ENCODE results near the gene TMEM45B.
A peak's percentile ranks its signal among the peaks of the same experiment; 100 is the strongest.
"Not testable (repeated sequence)": the region's sequence is repeated elsewhere in the genome, so short reads cannot be mapped to it uniquely, and the experiment has no call there.

The TMEM45B gene

GRCh38 chr11:129865701-129866100, 50.1 kb downstream of the TMEM45B start:
- ChIA-PET CTCF (no interaction called here), POLR2A (no interaction called here)
- TF ChIP-seq FOXA1 (IDR thresholded peaks at IDR 0.05) = no peak
- no peak for TF ChIP-seq FOXM1 (IDR thresholded peaks at IDR 0.05; ENCODE audit: borderline replicate concordance)
- TF ChIP-seq ARNT (IDR thresholded peaks at IDR 0.05) = no peak
- DNase-seq (ENCODE audit: extremely low spot score) = no peak

GRCh38 chr11:129866311-129866710, 50.7 kb downstream of the TMEM45B start:
- DNase-seq (ENCODE audit: extremely low spot score) = no peak
- ChIA-PET POLR2A (no interaction called here), CTCF (no interaction called here)
- TF ChIP-seq NFRKB (IDR thresholded peaks at IDR 0.05) (no peak), ZNF384 (IDR thresholded peaks at IDR 0.05) (no peak), SUZ12 (IDR thresholded peaks at IDR 0.05) (no peak), L3MBTL2 (conservative IDR thresholded peaks at IDR 0.05) (no peak)

- CTCF ChIA-PET; DNase-seq (ENCODE audit: extremely low spot score); POLR2A ChIA-PET: not testable (repeated sequence)
Measured at GRCh38 chr11:129868626-129869025, 53.0 kb downstream of the TMEM45B start.

- TF ChIP-seq SP1 (IDR thresholded peaks at IDR 0.05) (no peak), FOXA1 (IDR thresholded peaks at IDR 0.05) (no peak), TARDBP (IDR thresholded peaks at IDR 0.05) (no peak), L3MBTL2 (conservative IDR thresholded peaks at IDR 0.05) (no peak), NFRKB (IDR thresholded peaks at IDR 0.05) (no peak), SUZ12 (IDR thresholded peaks at IDR 0.05) (no peak), BHLHE40 (IDR thresholded peaks at IDR 0.05; ENCODE audit: borderline replicate concordance) (no peak), ARNT (IDR thresholded peaks at IDR 0.05) (no peak), HDGF (IDR thresholded peaks at IDR 0.05; ENCODE audit: borderline replicate concordance) (no peak), ELF4 (IDR thresholded peaks at IDR 0.05) (no peak), FOXK2 (IDR thresholded peaks at IDR 0.05) (no peak), CTBP1 (IDR thresholded peaks at IDR 0.05; ENCODE audit: borderline replicate concordance) (no peak), ZNF384 (IDR thresholded peaks at IDR 0.05) (no peak), LEF1 (IDR thresholded peaks at IDR 0.05; ENCODE audit: borderline replicate concordance) (no peak)
- DNase-seq (ENCODE audit: extremely low spot score) = no peak
- POLR2A ChIA-PET = no interaction called here
- CTCF ChIA-PET = no interaction called here
Measured at GRCh38 chr11:129871914-129872313, 56.3 kb downstream of the TMEM45B start.

- TF ChIP-seq ELF4 (IDR thresholded peaks at IDR 0.05) (no peak), HDGF (IDR thresholded peaks at IDR 0.05; ENCODE audit: borderline replicate concordance) (no peak), SP1 (IDR thresholded peaks at IDR 0.05) (no peak), TARDBP (IDR thresholded peaks at IDR 0.05) (no peak), FOXA1 (IDR thresholded peaks at IDR 0.05) (no peak), L3MBTL2 (conservative IDR thresholded peaks at IDR 0.05) (no peak), CTBP1 (IDR thresholded peaks at IDR 0.05; ENCODE audit: borderline replicate concordance) (no peak), PKNOX1 (IDR thresholded peaks at IDR 0.05) (no peak), FOXM1 (IDR thresholded peaks at IDR 0.05; ENCODE audit: borderline replicate concordance) (no peak), BHLHE40 (IDR thresholded peaks at IDR 0.05; ENCODE audit: borderline replicate concordance) (no peak), FOXK2 (IDR thresholded peaks at IDR 0.05) (no peak), NFRKB (IDR thresholded peaks at IDR 0.05) (no peak), SUZ12 (IDR thresholded peaks at IDR 0.05) (no peak), ZNF384 (IDR thresholded peaks at IDR 0.05) (no peak), LEF1 (IDR thresholded peaks at IDR 0.05; ENCODE audit: borderline replicate concordance) (no peak), ARNT (IDR thresholded peaks at IDR 0.05) (no peak)
- POLR2A ChIA-PET = no interaction called here
- CTCF ChIA-PET = no interaction called here
- DNase-seq (ENCODE audit: extremely low spot score) = no peak
Measured at GRCh38 chr11:129880311-129880710, 64.7 kb downstream of the TMEM45B start.

- DNase-seq (ENCODE audit: extremely low spot score) = peak; percentile 64
- POLR2A ChIA-PET = no interaction called here
- TF ChIP-seq LEF1 (IDR thresholded peaks at IDR 0.05; ENCODE audit: borderline replicate concordance) (no peak), PKNOX1 (IDR thresholded peaks at IDR 0.05) (no peak), BHLHE40 (IDR thresholded peaks at IDR 0.05; ENCODE audit: borderline replicate concordance) (no peak), L3MBTL2 (conservative IDR thresholded peaks at IDR 0.05) (no peak), HDGF (IDR thresholded peaks at IDR 0.05; ENCODE audit: borderline replicate concordance) (no peak), ZNF384 (IDR thresholded peaks at IDR 0.05) (no peak), SUZ12 (IDR thresholded peaks at IDR 0.05) (no peak), TARDBP (IDR thresholded peaks at IDR 0.05) (no peak), FOXM1 (IDR thresholded peaks at IDR 0.05; ENCODE audit: borderline replicate concordance) (no peak), CTBP1 (IDR thresholded peaks at IDR 0.05; ENCODE audit: borderline replicate concordance) (no peak), NFRKB (IDR thresholded peaks at IDR 0.05) (no peak), ELF4 (IDR thresholded peaks at IDR 0.05) (no peak), ARNT (IDR thresholded peaks at IDR 0.05) (no peak), SP1 (IDR thresholded peaks at IDR 0.05) (no peak), FOXA1 (IDR thresholded peaks at IDR 0.05) (no peak), FOXK2 (IDR thresholded peaks at IDR 0.05) (no peak)
- CTCF ChIA-PET = interaction anchor here (1.1 to 1.9 kb wide), 2 partner anchors 8 to 14 kb away, joined by 4 to 6 read pairs; partner anchors contain the start of gene NFRKB
Measured at GRCh38 chr11:129881570-129882170, 66.0 kb downstream of the TMEM45B start.

GRCh38 chr11:129884581-129884980, 68.9 kb downstream of the TMEM45B start:
- ChIA-PET CTCF (no interaction called here), POLR2A (no interaction called here)
- DNase-seq (ENCODE audit: extremely low spot score) = no peak
- TF ChIP-seq TARDBP (IDR thresholded peaks at IDR 0.05) = no peak

- POLR2A ChIA-PET = no interaction called here
Measured at GRCh38 chr11:129885381-129885780, 69.7 kb downstream of the TMEM45B start.

More at GRCh38 chr11:129885381-129885780, 69.7 kb downstream of the TMEM45B start:
- CTCF ChIA-PET = no interaction called here
- no peak for TF ChIP-seq ARNT (IDR thresholded peaks at IDR 0.05)
- no peak for TF ChIP-seq HDGF (IDR thresholded peaks at IDR 0.05; ENCODE audit: borderline replicate concordance)
- no peak for TF ChIP-seq FOXK2 (IDR thresholded peaks at IDR 0.05)
- no peak for TF ChIP-seq LEF1 (IDR thresholded peaks at IDR 0.05; ENCODE audit: borderline replicate concordance)
- TF ChIP-seq SP1 (IDR thresholded peaks at IDR 0.05) = no peak
- no peak for TF ChIP-seq FOXM1 (IDR thresholded peaks at IDR 0.05; ENCODE audit: borderline replicate concordance)
- TF ChIP-seq PKNOX1 (IDR thresholded peaks at IDR 0.05) = no peak
- no peak for TF ChIP-seq FOXA1 (IDR thresholded peaks at IDR 0.05)
- TF ChIP-seq SUZ12 (IDR thresholded peaks at IDR 0.05) = no peak
- TF ChIP-seq NFRKB (IDR thresholded peaks at IDR 0.05) = no peak
- no peak for TF ChIP-seq ELF4 (IDR thresholded peaks at IDR 0.05)
- TF ChIP-seq L3MBTL2 (conservative IDR thresholded peaks at IDR 0.05) = no peak
- TF ChIP-seq TARDBP (IDR thresholded peaks at IDR 0.05) = no peak
- no peak for TF ChIP-seq ZNF384 (IDR thresholded peaks at IDR 0.05)
- TF ChIP-seq BHLHE40 (IDR thresholded peaks at IDR 0.05; ENCODE audit: borderline replicate concordance) = no peak
- no peak for TF ChIP-seq CTBP1 (IDR thresholded peaks at IDR 0.05; ENCODE audit: borderline replicate concordance)
- no peak for DNase-seq (ENCODE audit: extremely low spot score)
